Thoracic aorta (tissue), 2 donors: ENCODE data around the gene TAF1L. TPM values are rescaled to one million over a fixed set of nuclear protein-coding genes. Genes with fewer than 3 reads are reported as not detected.
"Not testable (repeated sequence)": the region's sequence is repeated elsewhere in the genome, so short reads cannot be mapped to it uniquely, and the experiment has no call there.

Experiments used
- ATAC-seq: fragments of 150-250 bp; one replicate; pipeline ENCODE4 v1.8.0; 2017; ENCODE audit warnings: low read depth; ENCODE audit not compliant: insufficient number of reproducible peaks, low FRiP score
- DNase-seq: peaks from one replicate; pipeline ENCODE4 v3.0.0-alpha.2; 2020; ENCODE audit warnings: low spot score
- H3K27ac ChIP-seq, 2 donors: fragments of 200-600 bp; sonication (generic); 1 replicate in 1 of 2; 2 replicates in 1 of 2; pipeline ENCODE4 v1.5.1; 2016; ENCODE audit warnings: mild to moderate bottlenecking in 2 of 2, moderate library complexity in 2 of 2
- H3K27me3 ChIP-seq: fragments of 200-600 bp; sonication (generic); replicated peaks from 2 replicates; pipeline ENCODE4 v1.6.0; 2016; ENCODE audit warnings: mild to moderate bottlenecking; ENCODE audit not compliant: insufficient read depth
- H3K36me3 ChIP-seq: fragments of 200-600 bp; sonication (generic); one replicate; pipeline ENCODE4 v1.5.1; 2016
- H3K4me1 ChIP-seq, 2 donors: fragments of 200-600 bp; sonication (generic); 1 replicate in 1 of 2; 2 replicates in 1 of 2; pipeline versions ENCODE4 v1.5.1 to v1.6.0; 2016; ENCODE audit warnings: low read depth in 2 of 2, mild to moderate bottlenecking in 1 of 2; ENCODE audit not compliant: control insufficient read depth in 1 of 2
- H3K4me3 ChIP-seq: fragments of 200-600 bp; sonication (generic); 2 replicates; pipeline ENCODE4 v1.5.1; 2016; ENCODE audit warnings: mild to moderate bottlenecking
- H3K9me3 ChIP-seq: fragments of 200-600 bp; sonication (generic); 2 replicates; pipeline ENCODE4 v1.5.1; 2016
- CTCF ChIP-seq: fragments of 200-600 bp; sonication (generic); IDR thresholded peaks from one replicate; pipeline ENCODE4 v1.5.1; 2019; ENCODE audit warnings: antibody characterized with exemption
- total RNA-seq, 2 donors: library from RNA; depleted of rRNA; stranded (reverse); fragments of >200 nt; gene quantifications; one replicate each; pipeline versions ENCODE4 v1.1.0 to v1.2.3, GENCODE V29; 2016

The TAF1L gene
- total RNA-seq, 2 donors from 2014 or later, result not detected

GRCh38 chr9:32606811-32607210, 28.7 kb downstream of the TAF1L start:
- no peaks in the 10 kb centered on the region for H3K4me1 ChIP-seq
- no peak overlapping the region for H3K27ac ChIP-seq
- no peak for ATAC-seq
- H3K27me3 ChIP-seq, result no peaks in the 10 kb centered on the region
- TF ChIP-seq CTCF, result no peak
- H3K4me3 ChIP-seq, result no peak overlapping the region
- no peak for DNase-seq
- no peaks in the 10 kb centered on the region for H3K36me3 ChIP-seq
- H3K9me3 ChIP-seq, result no peaks in the 10 kb centered on the region

DNA sequence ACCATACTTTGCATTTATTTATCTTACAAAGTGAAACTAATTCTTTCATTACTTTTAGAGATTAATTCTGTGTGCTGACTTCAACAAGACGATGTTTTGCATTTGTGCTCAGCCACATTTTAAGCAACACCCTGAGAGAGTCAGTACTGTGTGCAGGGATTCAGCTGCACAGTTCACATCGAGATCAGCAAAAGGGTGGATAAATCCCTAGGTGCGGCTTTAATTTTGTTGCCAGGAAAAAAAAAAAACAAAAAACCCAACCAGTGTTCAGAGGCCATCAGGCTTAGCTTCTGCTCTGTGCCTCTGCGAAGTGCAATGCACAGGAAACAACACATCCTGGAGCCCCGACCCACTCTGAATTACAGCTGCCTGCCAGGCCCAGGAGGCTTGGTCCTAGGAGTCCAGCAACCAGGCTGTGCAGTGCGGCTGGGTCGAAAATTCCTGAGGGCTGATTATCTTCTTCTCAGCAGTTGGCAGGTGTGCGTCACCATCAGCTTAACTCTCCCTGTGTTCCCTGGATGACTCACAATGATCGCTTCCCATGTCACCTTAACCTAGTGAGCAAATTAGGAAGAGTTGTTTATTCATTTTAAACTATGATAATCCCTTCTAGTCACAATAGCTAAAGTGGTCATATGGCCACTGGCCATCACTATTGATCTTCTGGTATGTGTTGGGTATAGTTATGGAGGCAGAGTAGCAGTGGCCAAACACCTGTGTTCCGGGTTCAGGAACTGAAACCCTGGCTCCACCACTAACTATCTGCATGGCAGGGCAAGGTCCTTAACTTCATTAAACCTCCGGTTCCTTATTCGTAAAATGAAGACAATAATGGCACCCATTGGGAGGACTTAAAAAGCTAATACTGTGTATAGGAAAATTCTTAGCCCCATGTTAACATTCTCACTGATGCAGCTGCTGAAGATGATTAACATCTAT, 31.3 kb downstream of the TAF1L start:
- no peak for ATAC-seq
- no peak overlapping the region for H3K27ac ChIP-seq
- TF ChIP-seq CTCF, result no peak
- no peaks in the 10 kb centered on the region for H3K27me3 ChIP-seq
- H3K4me3 ChIP-seq, result no peak overlapping the region
- H3K36me3 ChIP-seq, result no peaks in the 10 kb centered on the region
- DNase-seq, result no peak
- H3K9me3 ChIP-seq, result no peaks in the 10 kb centered on the region
- H3K4me1 ChIP-seq, result no peaks in the 10 kb centered on the region

- H3K4me3 ChIP-seq, DNase-seq, H3K4me1 ChIP-seq, H3K9me3 ChIP-seq, ATAC-seq, H3K27me3 ChIP-seq, H3K36me3 ChIP-seq, H3K27ac ChIP-seq: not testable (repeated sequence)
Measured at GRCh38 chr9:32599021-32599420, 36.4 kb downstream of the TAF1L start.

- DNase-seq (no peak), ATAC-seq (no peak)
- no peaks in the 10 kb centered on the region for H3K36me3 ChIP-seq
- no peaks in the 10 kb centered on the region for H3K4me1 ChIP-seq
- no peak overlapping the region for H3K4me3 ChIP-seq
- TF ChIP-seq CTCF, result no peak
- no peak overlapping the region for H3K27ac ChIP-seq
- no peaks in the 10 kb centered on the region for H3K27me3 ChIP-seq
- H3K9me3 ChIP-seq, result no peaks in the 10 kb centered on the region
Measured at GRCh38 chr9:32596936-32597335, 38.5 kb downstream of the TAF1L start.

DNA sequence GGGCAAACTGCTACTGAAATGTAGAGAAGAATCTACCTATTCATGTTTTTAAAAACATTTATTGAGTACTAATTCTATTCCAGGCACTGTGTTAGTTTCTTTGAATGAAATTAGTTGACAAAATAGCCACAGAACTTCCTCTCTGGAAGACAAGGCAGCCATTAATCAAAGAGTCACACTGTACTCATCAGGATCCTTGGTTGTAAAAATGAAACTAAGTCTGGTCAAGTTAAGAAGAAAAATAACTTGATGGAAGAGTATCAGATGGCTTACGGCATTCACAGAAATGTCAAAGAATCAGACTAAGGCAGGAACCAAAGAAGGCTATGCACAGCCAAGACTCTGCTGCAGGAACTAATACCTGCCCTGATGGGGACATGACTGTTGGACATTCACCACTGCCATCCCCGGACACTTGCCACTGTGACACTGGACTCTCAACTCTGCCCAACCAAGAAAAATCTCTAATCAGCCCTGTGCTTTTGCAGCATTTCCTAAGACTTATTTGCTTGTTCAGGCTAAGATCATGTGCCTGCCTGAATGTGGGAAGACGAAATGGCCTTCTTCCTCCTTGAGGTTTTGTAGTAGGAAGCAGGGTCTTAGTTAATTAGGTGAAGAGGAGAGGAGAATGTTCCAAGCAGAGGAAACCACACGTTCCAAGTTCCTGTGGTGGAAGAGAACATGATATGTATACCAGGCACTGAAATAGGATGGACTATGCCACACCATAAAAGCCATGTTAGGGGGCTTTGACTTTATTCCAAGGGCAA, 39.2 kb downstream of the TAF1L start:
- Histone ChIP-seq H3K27ac (no peak overlapping the region), H3K4me1 (no peaks in the 10 kb centered on the region), H3K27me3 (no peaks in the 10 kb centered on the region), H3K4me3 (no peak overlapping the region), H3K36me3 (no peaks in the 10 kb centered on the region), H3K9me3 (no peaks in the 10 kb centered on the region)
- ATAC-seq (no peak), DNase-seq (no peak)
- no peak for TF ChIP-seq CTCF
